Aorta (tissue), 5 donors: Measurements from ENCODE around the gene TP53RK. TPM values are rescaled to one million over a fixed set of nuclear protein-coding genes. Genes with fewer than 3 reads are reported as not detected.

Source experiments
- ATAC-seq: fragments of 200-7000 bp; cut with Tn5 transposase; one replicate; pipeline ENCODE4 v1.9.1; 2022; ENCODE audit warnings: moderate library complexity; ENCODE audit not compliant: low FRiP score
- DNase-seq, 2 donors: peaks; one replicate each; pipeline ENCODE4 v3.0.0-alpha.2; 2020
- H3K27ac ChIP-seq, 2 donors: one replicate each; pipeline ENCODE4 v1.5.1; 2013; ENCODE audit warnings: low read length in 2 of 2, mild to moderate bottlenecking in 2 of 2, moderate library complexity in 2 of 2, control low read depth in 1 of 2, inconsistent platforms in 1 of 2, low read depth in 1 of 2
- H3K27me3 ChIP-seq, 2 donors: one replicate each; pipeline ENCODE4 v1.6.1; 2013; ENCODE audit warnings: control low read depth in 1 of 2, low read length in 1 of 2, mild to moderate bottlenecking in 1 of 2, moderate library complexity in 1 of 2; ENCODE audit not compliant: insufficient read depth in 2 of 2, control insufficient read depth in 1 of 2
- H3K36me3 ChIP-seq, 2 donors: one replicate each; pipeline ENCODE4 v1.6.1; 2013; ENCODE audit warnings: control low read depth in 1 of 2, low read length in 1 of 2, mild to moderate bottlenecking in 1 of 2; ENCODE audit not compliant: insufficient read depth in 2 of 2, control insufficient read depth in 1 of 2
- H3K4me1 ChIP-seq, 2 donors: one replicate each; pipeline ENCODE4 v1.6.1; 2013; ENCODE audit warnings: low read length in 2 of 2, control low read depth in 1 of 2, mild to moderate bottlenecking in 1 of 2, moderate library complexity in 1 of 2; ENCODE audit not compliant: insufficient read depth in 2 of 2, control insufficient read depth in 1 of 2
- H3K4me3 ChIP-seq, 2 donors: one replicate each; pipeline ENCODE4 v1.5.1; 2013; ENCODE audit warnings: low read length in 2 of 2, control low read depth in 1 of 2, mild to moderate bottlenecking in 1 of 2
- H3K9me3 ChIP-seq: one replicate; pipeline ENCODE4 v1.6.1; 2013; ENCODE audit warnings: mild to moderate bottlenecking, low read length; ENCODE audit not compliant: control insufficient read depth
- WGBS, 2 donors: extraction: QIAGEN DNeasy Blood & Tissue Kit; methylation state at CpG; one replicate each; pipeline ENCODE4 v1.1.7; 2013; 5-methylcytosine and 5-hydroxymethylcytosine counted together
- intact Hi-C, 2 donors: fragments of 100-400 bp; cut with DNase I; formaldehyde crosslinking; loops; one replicate each; pipeline versions ENCODE4 v1.14.2 to v1.15.0; 2022
- polyA plus RNA-seq, 2 donors: library from polyadenylated mRNA; stranded (reverse); fragments of 200-250 nt; gene quantifications; one replicate each; pipeline ENCODE4 v1.2.3, GENCODE V29; 2013
- total RNA-seq, 2 donors: library from RNA; stranded (reverse); fragmentation: NEBNext Ultra II Directional; extraction: Animal tissue kit (Norgen Biotek cat#: 25700); gene quantifications; one replicate each; pipeline ENCODE4 v1.2.1, GENCODE V29; 2021
- donor health status: healthy with polysubstance abuse.
- donor health status: Bipolar disorder and iron deficiency.
- donor health status: DM: no; HTN: no; CAD: no.
- donor health status: DM: no; HTN: no; CAD: no.
- donor health status: DM: yes; HTN: yes; CAD: no.

TP53RK gene
- total and polyA plus RNA-seq, 4 donors, result 9.3 to 10.4 (median 9.4) TPM

GRCh38 chr20:46663531-46663930, 25.7 kb downstream of the TP53RK start:
- Histone ChIP-seq H3K4me3 (no peak overlapping the region), H3K36me3 (no peaks in the 10 kb centered on the region), H3K9me3 (no peaks in the 10 kb centered on the region), H3K27me3 (no peaks in the 10 kb centered on the region), H3K4me1 (no peaks in the 10 kb centered on the region), H3K27ac (no peak overlapping the region)
- intact Hi-C loops, result no loop called here
- DNase-seq, result no peak
- WGBS, 2 donors, result 98% methylated on average over 3 of the region's 3 CpGs
- ATAC-seq, result no peak

- intact Hi-C loops, result no loop called here
Observed at GRCh38 chr20:46661659-46662058, 27.6 kb downstream of the TP53RK start.

GRCh38 chr20:46660487-46660886, 28.8 kb downstream of the TP53RK start:
- DNase-seq (no peak), ATAC-seq (no peak)
- no peaks in the 10 kb centered on the region for H3K9me3 ChIP-seq
- no peaks in the 10 kb centered on the region for H3K27me3 ChIP-seq
- WGBS, 2 donors, result 90 to 91% methylated on average over 4 of the region's 4 CpGs
- intact Hi-C loops, result no loop called here
- H3K27ac ChIP-seq, result no peak overlapping the region
- no peak overlapping the region for H3K4me3 ChIP-seq
- no peaks in the 10 kb centered on the region for H3K36me3 ChIP-seq
- H3K4me1 ChIP-seq, result no peaks in the 10 kb centered on the region

More at GRCh38 chr20:46661659-46662058, 27.6 kb downstream of the TP53RK start:
- DNase-seq (no peak), ATAC-seq (no peak)
- Histone ChIP-seq H3K36me3 (no peaks in the 10 kb centered on the region), H3K4me1 (no peaks in the 10 kb centered on the region), H3K27ac (no peak overlapping the region), H3K9me3 (no peaks in the 10 kb centered on the region), H3K27me3 (no peaks in the 10 kb centered on the region), H3K4me3 (no peak overlapping the region)
- WGBS, 2 donors, result 97 to 98% methylated on average over 1 of the region's 1 CpG

- no peaks in the 10 kb centered on the region for H3K27me3 ChIP-seq
- no peak overlapping the region for H3K27ac ChIP-seq
- no peaks in the 10 kb centered on the region for H3K4me1 ChIP-seq
- H3K9me3 ChIP-seq, result no peaks in the 10 kb centered on the region
- 76 to 78% methylated on average over 7 of the region's 7 CpGs for WGBS, 2 donors
- intact Hi-C loops, result no loop called here
- H3K4me3 ChIP-seq, result no peak overlapping the region
- no peak for ATAC-seq
- no peak for DNase-seq
- H3K36me3 ChIP-seq, result no peaks in the 10 kb centered on the region
Observed at GRCh38 chr20:46657618-46658017, 31.6 kb downstream of the TP53RK start.

GRCh38 chr20:46657137-46657536, 32.1 kb downstream of the TP53RK start:
- DNase-seq, result no peak
- no peaks in the 10 kb centered on the region for H3K4me1 ChIP-seq
- no peaks in the 10 kb centered on the region for H3K27me3 ChIP-seq
- ATAC-seq, result no peak
- intact Hi-C loops, result no loop called here
- H3K4me3 ChIP-seq, result no peak overlapping the region
- no peak overlapping the region for H3K27ac ChIP-seq
- H3K36me3 ChIP-seq, result no peaks in the 10 kb centered on the region
- WGBS, 2 donors, result 91 to 93% methylated on average over 8 of the region's 8 CpGs
- no peaks in the 10 kb centered on the region for H3K9me3 ChIP-seq

- Histone ChIP-seq H3K4me1 (no peaks in the 10 kb centered on the region), H3K36me3 (no peaks in the 10 kb centered on the region), H3K27ac (no peak overlapping the region), H3K4me3 (no peak overlapping the region), H3K9me3 (no peaks in the 10 kb centered on the region), H3K27me3 (no peaks in the 10 kb centered on the region)
- no peak for DNase-seq
- ATAC-seq, result no peak
- intact Hi-C loops, result no loop called here
Observed at GRCh38 chr20:46652699-46653098, 36.5 kb downstream of the TP53RK start.

GRCh38 chr20:46651091-46651962, 37.9 kb downstream of the TP53RK start, which contains the start of gene SLC13A3:
Gene SLC13A3 (minus strand): TSS chr20:46651459. CDS start chr20:46651421, 38 bp downstream.
- no peak within 1 kb of the TSS for H3K27ac ChIP-seq
- no peaks in the 10 kb centered on the region for H3K27me3 ChIP-seq
- intact Hi-C loops, result no loop called here
- no peaks in the 10 kb centered on the region for H3K36me3 ChIP-seq
- DNase-seq (no peak), ATAC-seq (no peak)
- WGBS, 2 donors, result 14 to 17% methylated on average over 55 of the region's 55 CpGs
- H3K4me1 ChIP-seq, result no peaks in the 10 kb centered on the region
- H3K9me3 ChIP-seq, result no peaks in the 10 kb centered on the region
- no peak within 1 kb of the TSS for H3K4me3 ChIP-seq

GRCh38 chr20:46650575-46651090, 38.6 kb downstream of the TP53RK start:
- no peaks in the 10 kb centered on the region for H3K4me1 ChIP-seq
- DNase-seq, result no peak
- H3K36me3 ChIP-seq, result no peaks in the 10 kb centered on the region
- no peaks in the 10 kb centered on the region for H3K27me3 ChIP-seq
- H3K9me3 ChIP-seq, result no peaks in the 10 kb centered on the region
- no peak overlapping the region for H3K27ac ChIP-seq
- 80 to 82% methylated on average over 10 of the region's 10 CpGs for WGBS, 2 donors
- intact Hi-C loops, result no loop called here
- H3K4me3 ChIP-seq, result no peak overlapping the region
- ATAC-seq, result no peak

GRCh38 chr20:46649965-46650542, 39.2 kb downstream of the TP53RK start:
- H3K27ac ChIP-seq, result no peak overlapping the region
- intact Hi-C loops, result no loop called here
- 93 to 95% methylated on average over 9 of the region's 9 CpGs for WGBS, 2 donors

More at GRCh38 chr20:46649965-46650542, 39.2 kb downstream of the TP53RK start:
- no peak overlapping the region for H3K4me3 ChIP-seq
- no peak for DNase-seq
- no peaks in the 10 kb centered on the region for H3K36me3 ChIP-seq
- no peaks in the 10 kb centered on the region for H3K9me3 ChIP-seq
- H3K27me3 ChIP-seq, result no peaks in the 10 kb centered on the region
- no peak for ATAC-seq
- no peaks in the 10 kb centered on the region for H3K4me1 ChIP-seq
